CD4-positive, alpha-beta T cell (primary cell): ENCODE results near the gene HAPLN2. TPM values are rescaled to one million over a fixed set of nuclear protein-coding genes. Genes with fewer than 3 reads are reported as not detected.

Experiments used
- ATAC-seq: fragments of 200-7000 bp; cut with Tn5 transposase; one replicate; pipeline ENCODE4 v1.10.0; 2022; ENCODE audit warnings: mild to moderate bottlenecking; ENCODE audit not compliant: poor library complexity
- CTCF ChIA-PET: fragments of 350-600 bp; sonication (Branson Sonifier 250); formaldehyde crosslinking; loops from one replicate; lab custom pipeline; 2021; ENCODE audit warnings: antibody characterized with exemption, inconsistent platforms; lab: Charles Lee
- POLR2A ChIA-PET: fragments of 350-600 bp; sonication (Branson Sonifier 250); formaldehyde crosslinking; loops from one replicate; lab custom pipeline; 2021; ENCODE audit warnings: antibody characterized with exemption, inconsistent platforms; lab: Charles Lee
- DNase-seq, 14 experiments: peaks; one replicate each; pipeline ENCODE4 v3.0.0-alpha.2; 2013 to 2020; ENCODE audit warnings: mixed read lengths in 2 of 14
- H3K27ac ChIP-seq, 2 donors: one replicate each; pipeline versions ENCODE4 v1.5.1 to v1.7.0; 2013; ENCODE audit warnings: low read length in 2 of 2, low read depth in 1 of 2, mild to moderate bottlenecking in 1 of 2
- H3K27me3 ChIP-seq, 2 experiments: 1 replicate in 1 of 2; 2 replicates in 1 of 2; pipeline versions ENCODE4 v1.6.1 to v1.7.0; 2013; ENCODE audit warnings: low read length in 2 of 2, control low read depth in 1 of 2, mild to moderate bottlenecking in 1 of 2, moderate library complexity in 1 of 2; ENCODE audit not compliant: insufficient read depth in 2 of 2, control insufficient read depth in 1 of 2
- H3K36me3 ChIP-seq: one replicate; pipeline ENCODE4 v1.6.1; 2013; ENCODE audit warnings: low read length, control low read depth; ENCODE audit not compliant: insufficient read depth
- H3K4me1 ChIP-seq: one replicate; pipeline ENCODE4 v1.6.1; 2013; ENCODE audit warnings: low read length, control low read depth; ENCODE audit not compliant: insufficient read depth
- H3K4me3 ChIP-seq: one replicate; pipeline ENCODE4 v1.5.1; 2013; ENCODE audit warnings: mild to moderate bottlenecking, low read length, moderate library complexity
- H3K9me3 ChIP-seq, 2 experiments: 1 replicate in 1 of 2; 2 replicates in 1 of 2; pipeline versions ENCODE4 v1.6.1 to v1.7.0; 2013; ENCODE audit warnings: low read length in 2 of 2, mild to moderate bottlenecking in 2 of 2, control low read depth in 1 of 2, moderate library complexity in 1 of 2; ENCODE audit not compliant: control insufficient read depth in 1 of 2, insufficient read depth in 1 of 2
- H3K27ac Mint-ChIP-seq: one replicate; pipeline ENCODE4 v1.8.0; 2020; ENCODE audit warnings: mixed read lengths
- H3K27me3 Mint-ChIP-seq: one replicate; pipeline ENCODE4 v1.8.0; 2021; ENCODE audit warnings: mixed read lengths
- H3K36me3 Mint-ChIP-seq: one replicate; pipeline ENCODE4 v1.8.0; 2021; ENCODE audit warnings: low read depth, mixed read lengths
- H3K4me1 Mint-ChIP-seq: one replicate; pipeline ENCODE4 v1.8.0; 2021; ENCODE audit warnings: low read depth, mixed read lengths
- H3K4me3 Mint-ChIP-seq: one replicate; pipeline ENCODE4 v1.8.0; 2020; ENCODE audit warnings: mild to moderate bottlenecking, mixed read lengths
- H3K9me3 Mint-ChIP-seq: one replicate; pipeline ENCODE4 v1.8.0; 2020; ENCODE audit warnings: mixed read lengths
- intact Hi-C, 2 experiments: fragments of 100-400 bp; cut with DNase I in 1 of 2; cut with micrococcal nuclease in 1 of 2; formaldehyde crosslinking; loops; one replicate each; pipeline versions ENCODE4 v1.15.1 to v1.9.0; 2023 to 2025; cut with DNase I, micrococcal nuclease
- total RNA-seq, 174 experiments: library from RNA in 2 of 174; stranded (reverse) in 2 of 174; gene quantifications; one replicate each; pipeline ENCODE4 v1.2.3 and lab custom pipeline; 2021 to 2026
- TF ChIP-seq, protein P1 (sequence below): fragments of 200-600 bp; IDR thresholded peaks from one replicate; pipeline ENCODE4 v1.8.0; 2022; ENCODE audit warnings: antibody characterized with exemption, mild to moderate bottlenecking

HAPLN2 gene
- total RNA-seq, 2 experiments from 2014 or later: 0.44 to 0.56 TPM

DNA sequence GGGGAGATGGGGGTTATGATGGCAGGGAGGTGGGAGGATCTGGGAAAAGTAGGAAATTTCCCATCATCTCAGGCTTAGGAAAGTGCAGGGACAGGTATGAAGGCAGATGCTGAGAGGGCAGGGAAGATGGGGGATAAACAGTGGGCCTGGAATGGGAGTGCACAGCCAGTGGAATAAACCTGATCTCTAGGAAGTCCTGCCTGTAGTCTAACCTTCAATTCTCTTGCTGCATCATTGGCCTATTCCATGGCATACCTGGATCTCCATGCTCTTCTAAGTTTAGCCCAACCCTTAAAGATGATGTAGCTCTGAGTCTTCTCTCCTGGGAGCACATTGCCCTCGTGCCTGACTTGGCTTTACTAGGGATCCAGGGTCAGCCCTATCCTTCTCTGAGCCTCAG, 25.4 kb downstream of the HAPLN2 start:
- Mint-ChIP-seq H3K4me3 (no peak overlapping the region), H3K36me3 (no peaks in the 10 kb centered on the region), H3K4me1 (peaks cover 28% of the 10 kb centered on the region), H3K9me3 (no peaks in the 10 kb centered on the region), H3K27me3 (peaks cover 87% of the 10 kb centered on the region), H3K27ac (no peak overlapping the region)
- intact Hi-C loops: no loop called here
- ChIA-PET CTCF (no interaction called here), POLR2A (no interaction called here)
- ATAC-seq (no peak), DNase-seq (no peak)
- Histone ChIP-seq H3K27me3 (peaks cover 66 to 82% of the 10 kb centered on the region in 2 experiments), H3K4me3 (no peak overlapping the region), H3K27ac (no peak overlapping the region), H3K9me3 (peaks cover 0 to 17% of the 10 kb centered on the region in 2 experiments), H3K36me3 (no peaks in the 10 kb centered on the region), H3K4me1 (peaks cover 29% of the 10 kb centered on the region)
- TF ChIP-seq, protein P1, sequence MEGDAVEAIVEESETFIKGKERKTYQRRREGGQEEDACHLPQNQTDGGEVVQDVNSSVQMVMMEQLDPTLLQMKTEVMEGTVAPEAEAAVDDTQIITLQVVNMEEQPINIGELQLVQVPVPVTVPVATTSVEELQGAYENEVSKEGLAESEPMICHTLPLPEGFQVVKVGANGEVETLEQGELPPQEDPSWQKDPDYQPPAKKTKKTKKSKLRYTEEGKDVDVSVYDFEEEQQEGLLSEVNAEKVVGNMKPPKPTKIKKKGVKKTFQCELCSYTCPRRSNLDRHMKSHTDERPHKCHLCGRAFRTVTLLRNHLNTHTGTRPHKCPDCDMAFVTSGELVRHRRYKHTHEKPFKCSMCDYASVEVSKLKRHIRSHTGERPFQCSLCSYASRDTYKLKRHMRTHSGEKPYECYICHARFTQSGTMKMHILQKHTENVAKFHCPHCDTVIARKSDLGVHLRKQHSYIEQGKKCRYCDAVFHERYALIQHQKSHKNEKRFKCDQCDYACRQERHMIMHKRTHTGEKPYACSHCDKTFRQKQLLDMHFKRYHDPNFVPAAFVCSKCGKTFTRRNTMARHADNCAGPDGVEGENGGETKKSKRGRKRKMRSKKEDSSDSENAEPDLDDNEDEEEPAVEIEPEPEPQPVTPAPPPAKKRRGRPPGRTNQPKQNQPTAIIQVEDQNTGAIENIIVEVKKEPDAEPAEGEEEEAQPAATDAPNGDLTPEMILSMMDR: no peak

DNA sequence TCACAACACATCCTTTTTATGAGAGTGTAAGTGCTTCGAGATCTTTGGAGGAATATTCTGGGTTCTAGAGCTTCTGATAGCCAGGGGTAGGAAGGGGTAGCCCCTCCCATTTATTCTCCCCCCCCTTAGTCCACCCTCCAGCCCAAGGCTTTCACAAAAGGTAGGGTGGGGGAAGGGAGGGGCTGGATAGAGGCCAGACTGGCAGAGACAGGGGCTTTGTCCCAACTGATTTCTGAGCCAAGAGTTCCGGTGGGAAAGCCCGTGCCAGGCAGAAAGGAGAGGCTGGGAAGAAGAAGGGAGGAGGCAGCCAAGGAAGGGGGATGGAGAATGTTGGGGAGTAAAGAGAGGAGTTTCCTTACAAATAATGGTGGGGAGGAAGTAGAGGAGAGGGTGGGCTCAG, 25.8 kb downstream of the HAPLN2 start:
- peaks cover 62 to 78% of the 10 kb centered on the region in 2 experiments for H3K27me3 ChIP-seq
- no peak for ATAC-seq
- CTCF ChIA-PET: interaction anchor here (1.4 kb wide), 1 partner anchor 45 kb away, joined by 3 read pairs; no protein-coding TSS in a partner anchor

DNA sequence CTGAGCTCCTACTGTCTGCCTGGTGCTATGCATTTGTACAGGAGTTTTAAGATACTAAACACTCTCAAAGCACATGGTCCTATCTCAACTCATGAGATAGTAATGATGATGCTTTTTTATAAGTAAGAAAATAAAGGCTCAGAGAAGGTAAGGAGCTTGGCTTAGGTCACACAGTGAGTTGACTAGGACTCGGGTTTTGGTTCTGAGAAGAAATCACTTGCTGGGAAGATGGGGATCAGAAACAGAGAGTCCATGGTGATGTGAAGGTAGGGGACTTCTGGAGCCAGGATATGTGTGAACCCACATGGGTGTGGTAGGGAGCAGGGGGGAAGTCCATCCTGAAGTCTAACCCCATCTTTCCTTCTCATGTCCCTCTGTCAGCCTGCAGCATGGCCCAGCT, 26.5 kb downstream of the HAPLN2 start:
- Mint-ChIP-seq H3K27ac (no peak overlapping the region), H3K36me3 (no peaks in the 10 kb centered on the region), H3K4me1 (peaks cover 28% of the 10 kb centered on the region), H3K9me3 (no peaks in the 10 kb centered on the region), H3K4me3 (no peak overlapping the region), H3K27me3 (peaks cover 86% of the 10 kb centered on the region)
- H3K9me3 ChIP-seq: peaks cover 0 to 17% of the 10 kb centered on the region in 2 experiments
- H3K27me3 ChIP-seq: peaks cover 59 to 78% of the 10 kb centered on the region in 2 experiments
- no peak for ATAC-seq
- CTCF ChIA-PET: interaction anchor here (1.4 kb wide), 1 partner anchor 44 kb away, joined by 3 read pairs; no protein-coding TSS in a partner anchor
- no peak overlapping the region for H3K4me3 ChIP-seq
- TF ChIP-seq, protein P1: no peak
- peaks cover 29% of the 10 kb centered on the region for H3K4me1 ChIP-seq
- no peak for DNase-seq
- POLR2A ChIA-PET: no interaction called here
- H3K36me3 ChIP-seq: no peaks in the 10 kb centered on the region
- intact Hi-C loops: no loop called here
- no peak overlapping the region for H3K27ac ChIP-seq

More for the DNA sequence above, 25.8 kb downstream of the HAPLN2 start:
- POLR2A ChIA-PET: no interaction called here
- Mint-ChIP-seq H3K4me3 (no peak overlapping the region), H3K27me3 (peaks cover 87% of the 10 kb centered on the region), H3K27ac (no peak overlapping the region), H3K9me3 (no peaks in the 10 kb centered on the region), H3K36me3 (no peaks in the 10 kb centered on the region), H3K4me1 (peaks cover 28% of the 10 kb centered on the region)
- Histone ChIP-seq H3K4me3 (no peak overlapping the region), H3K27ac (no peak overlapping the region), H3K4me1 (peaks cover 29% of the 10 kb centered on the region), H3K36me3 (no peaks in the 10 kb centered on the region), H3K9me3 (peaks cover 0 to 17% of the 10 kb centered on the region in 2 experiments)
- intact Hi-C loops: no loop called here
- TF ChIP-seq, protein P1: no peak
- DNase-seq: no peak
